ENCODE measurements around the gene RUNX1. TPM values are rescaled to one million over a fixed set of nuclear protein-coding genes. Genes with fewer than 3 reads are reported as not detected.
A peak's percentile ranks its signal among the peaks of the same experiment; 100 is the strongest.

The RUNX1 gene
- total and polyA plus RNA-seq, 2 donors (not counting 1 experiment from before 2014, with no cell fraction given), result 26.3 to 73.0 TPM

- peaks cover 33% of the 10 kb centered on the region for H4K20me1 ChIP-seq (ENCODE audit: control insufficient read depth, insufficient read depth, low read length, poor library complexity, severe bottlenecking)
- POLR2A ChIA-PET, result no interaction called here
- Mint-ChIP-seq H3K4me1 (peaks cover 56% of the 10 kb centered on the region), H3K27me3 (no peaks in the 10 kb centered on the region), H3K4me3 (no peak overlapping the region), H3K9me3 (ENCODE audit: insufficient read depth) (no peaks in the 10 kb centered on the region), H3K27ac (peak overlapping the region; percentile 39)
- H3K79me2 ChIP-seq (ENCODE audit: control insufficient read depth, insufficient read depth, low read length), result peaks cover 31% of the 10 kb centered on the region
- no peak overlapping the region for H3K4me2 ChIP-seq (replicated peaks; ENCODE audit: low read depth, low read length, poor library complexity, severe bottlenecking)
- no peak overlapping the region for H2AFZ ChIP-seq (ENCODE audit: insufficient read depth, low read depth, low read length, poor library complexity, severe bottlenecking)
- no peak overlapping the region for H3K4me3 ChIP-seq (ENCODE audit: control extremely low read depth in 1 of 5, extremely low read depth in 1 of 5, insufficient read depth in 1 of 5, low read depth in 2 of 5, low read length in 4 of 5)
- H3K4me1 ChIP-seq (ENCODE audit: control insufficient read depth in 2 of 2, insufficient read depth in 2 of 2, low read length in 2 of 2), result peaks cover 48 to 51% of the 10 kb centered on the region in 2 donors
- H3K9me3 ChIP-seq (ENCODE audit: control extremely low read depth in 1 of 3, control insufficient read depth in 2 of 3, insufficient read depth in 1 of 3, low read length in 2 of 3), result no peaks in the 10 kb centered on the region
- 95% methylated on average over 4 of the region's 4 CpGs for whole genome bisulfite sequencing (ENCODE audit: insufficient coverage)
- no peak overlapping the region for H3K27ac ChIP-seq (ENCODE audit: low read length in 2 of 2)
- peaks cover under 1 to 45% of the 10 kb centered on the region in 2 experiments for H3K36me3 ChIP-seq (replicated peaks in 1 of 2; ENCODE audit: control extremely low read depth in 1 of 2, control insufficient read depth in 1 of 2, extremely low read depth in 1 of 2, insufficient read depth in 2 of 2, low read length in 1 of 2)
- H3K9ac ChIP-seq (ENCODE audit: low read length), result no peak overlapping the region
- intact Hi-C loops (cut with micrococcal nuclease), result no loop called here
- CTCF ChIA-PET, result no interaction called here
- no peak for DNase-seq
- no peak for TF ChIP-seq CTCF (IDR thresholded peaks at IDR 0.05)
- TF ChIP-seq EZH2 (IDR thresholded peaks at IDR 0.05; ENCODE audit: borderline replicate concordance, insufficient read depth, low read depth, low read length, poor library complexity, severe bottlenecking), result no peak
- no peak for ATAC-seq (ENCODE audit: low read depth)
- no peaks in the 10 kb centered on the region for H3K27me3 ChIP-seq (replicated peaks in 1 of 4; ENCODE audit: control extremely low read depth in 1 of 4, control insufficient read depth in 3 of 4, insufficient read depth in 4 of 4, low read length in 3 of 4)
Observed at GRCh38 chr21:34861258-34861657, 187.8 kb downstream of the RUNX1 start.

- WGBS (ENCODE audit: insufficient coverage), result no CpG with 5 or more reads among the region's 5 CpGs
- Histone ChIP-seq H3K4me1 (ENCODE audit: control insufficient read depth in 2 of 2, insufficient read depth in 2 of 2, low read length in 2 of 2) (peaks cover 40 to 41% of the 10 kb centered on the region in 2 donors), H3K79me2 (ENCODE audit: control insufficient read depth, insufficient read depth, low read length) (peaks cover 36% of the 10 kb centered on the region), H3K9ac (ENCODE audit: low read length) (no peak overlapping the region), H3K27ac (ENCODE audit: low read length in 2 of 2) (no peak overlapping the region), H3K4me3 (ENCODE audit: control extremely low read depth in 1 of 5, extremely low read depth in 1 of 5, insufficient read depth in 1 of 5, low read depth in 2 of 5, low read length in 4 of 5) (no peak overlapping the region), H3K27me3 (replicated peaks in 1 of 4; ENCODE audit: control extremely low read depth in 1 of 4, control insufficient read depth in 3 of 4, insufficient read depth in 4 of 4, low read length in 3 of 4) (no peaks in the 10 kb centered on the region), H2AFZ (ENCODE audit: insufficient read depth, low read depth, low read length, poor library complexity, severe bottlenecking) (no peak overlapping the region), H4K20me1 (ENCODE audit: control insufficient read depth, insufficient read depth, low read length, poor library complexity, severe bottlenecking) (peaks cover 26% of the 10 kb centered on the region), H3K9me3 (ENCODE audit: control extremely low read depth in 1 of 3, control insufficient read depth in 2 of 3, insufficient read depth in 1 of 3, low read length in 2 of 3) (no peaks in the 10 kb centered on the region), H3K4me2 (replicated peaks; ENCODE audit: low read depth, low read length, poor library complexity, severe bottlenecking) (no peak overlapping the region), H3K36me3 (replicated peaks in 1 of 2; ENCODE audit: control extremely low read depth in 1 of 2, control insufficient read depth in 1 of 2, extremely low read depth in 1 of 2, insufficient read depth in 2 of 2, low read length in 1 of 2) (peaks cover 6 to 51% of the 10 kb centered on the region in 2 experiments)
- TF ChIP-seq CTCF (IDR thresholded peaks at IDR 0.05) (no peak), EZH2 (IDR thresholded peaks at IDR 0.05; ENCODE audit: borderline replicate concordance, insufficient read depth, low read depth, low read length, poor library complexity, severe bottlenecking) (no peak)
- intact Hi-C loops (cut with micrococcal nuclease), result no loop called here
- CTCF ChIA-PET, result no interaction called here
- no peaks in the 10 kb centered on the region for H3K9me3 Mint-ChIP-seq (ENCODE audit: insufficient read depth)
- H3K27ac Mint-ChIP-seq, result no peak overlapping the region
- H3K27me3 Mint-ChIP-seq, result no peaks in the 10 kb centered on the region
- ATAC-seq (ENCODE audit: low read depth) (no peak), DNase-seq (no peak)
- POLR2A ChIA-PET, result no interaction called here
- H3K4me3 Mint-ChIP-seq, result no peak overlapping the region
- H3K4me1 Mint-ChIP-seq, result peaks cover 49% of the 10 kb centered on the region
Observed at GRCh38 chr21:34859976-34860653, 189.0 kb downstream of the RUNX1 start.

Data from B cell (primary cell).